ENCODE data around the gene CPNE5. TPM values are rescaled to one million over a fixed set of nuclear protein-coding genes. Genes with fewer than 3 reads are reported as not detected.

Gene CPNE5
- total and polyA plus RNA-seq, 7 donors: 0.03 to 1.7 (median 0.41) TPM

DNA sequence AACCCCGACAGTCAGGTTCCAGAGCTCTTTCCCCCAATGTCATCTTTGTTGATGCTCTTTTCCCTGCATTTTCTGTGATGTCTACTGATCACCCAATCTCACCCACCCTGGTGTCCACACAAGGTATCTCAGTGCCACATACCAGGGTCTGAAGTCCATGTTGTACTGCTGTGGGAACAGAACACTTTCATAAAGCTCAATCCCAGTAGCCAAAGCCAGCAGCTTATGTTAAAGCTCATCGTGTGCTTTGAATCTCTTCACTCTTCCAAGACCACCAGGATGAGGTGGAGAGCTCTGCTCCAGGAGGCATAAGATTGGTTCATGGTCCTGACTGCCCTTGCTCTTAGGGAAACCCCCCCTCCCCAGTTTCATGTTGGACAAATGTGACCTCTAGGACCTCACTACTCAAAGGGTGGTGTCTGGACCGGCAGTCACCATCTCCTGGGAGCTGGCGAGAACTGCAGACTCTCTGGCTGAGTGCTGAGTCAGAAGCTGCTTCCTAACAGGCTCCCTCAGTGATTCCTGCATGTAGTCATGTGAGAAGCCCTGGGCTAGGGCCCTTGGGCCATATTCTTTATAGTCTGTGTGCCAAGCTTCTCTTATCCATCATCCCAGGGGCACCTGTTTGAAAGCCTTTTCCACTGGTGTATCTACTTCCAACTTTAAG lies 13.4 kb upstream of the CPNE5 start:
- TF ChIP-seq, protein P1, sequence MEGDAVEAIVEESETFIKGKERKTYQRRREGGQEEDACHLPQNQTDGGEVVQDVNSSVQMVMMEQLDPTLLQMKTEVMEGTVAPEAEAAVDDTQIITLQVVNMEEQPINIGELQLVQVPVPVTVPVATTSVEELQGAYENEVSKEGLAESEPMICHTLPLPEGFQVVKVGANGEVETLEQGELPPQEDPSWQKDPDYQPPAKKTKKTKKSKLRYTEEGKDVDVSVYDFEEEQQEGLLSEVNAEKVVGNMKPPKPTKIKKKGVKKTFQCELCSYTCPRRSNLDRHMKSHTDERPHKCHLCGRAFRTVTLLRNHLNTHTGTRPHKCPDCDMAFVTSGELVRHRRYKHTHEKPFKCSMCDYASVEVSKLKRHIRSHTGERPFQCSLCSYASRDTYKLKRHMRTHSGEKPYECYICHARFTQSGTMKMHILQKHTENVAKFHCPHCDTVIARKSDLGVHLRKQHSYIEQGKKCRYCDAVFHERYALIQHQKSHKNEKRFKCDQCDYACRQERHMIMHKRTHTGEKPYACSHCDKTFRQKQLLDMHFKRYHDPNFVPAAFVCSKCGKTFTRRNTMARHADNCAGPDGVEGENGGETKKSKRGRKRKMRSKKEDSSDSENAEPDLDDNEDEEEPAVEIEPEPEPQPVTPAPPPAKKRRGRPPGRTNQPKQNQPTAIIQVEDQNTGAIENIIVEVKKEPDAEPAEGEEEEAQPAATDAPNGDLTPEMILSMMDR (IDR thresholded peaks at IDR 0.05): peak; percentile 7
- intact Hi-C loops (cut with DNase I): loop anchor here in 1 of 2 donors (5.0 kb wide), 2 partner anchors 170 to 235 kb away; no protein-coding TSS in a partner anchor
- H3K4me1 ChIP-seq: peaks cover 36% of the 10 kb centered on the region
- DNase-seq: peak; percentile 56 to 72
- no peak overlapping the region for H3K4me3 ChIP-seq
- peaks cover 0 to 11% of the 10 kb centered on the region in 2 donors for H3K36me3 ChIP-seq (ENCODE audit: insufficient read depth in 1 of 2, low read depth in 1 of 2)
- peak; percentile 85 to 90 (median 90) for ATAC-seq
- no peaks in the 10 kb centered on the region for H3K27me3 ChIP-seq (ENCODE audit: insufficient read depth in 3 of 3, low read length in 2 of 3)
- peak overlapping the region; percentile 94 for H3K27ac ChIP-seq
- WGBS, 3 donors: 42 to 59% (median 44%) methylated on average over 4 of the region's 4 CpGs
- no peaks in the 10 kb centered on the region for H3K9me3 ChIP-seq

DNA sequence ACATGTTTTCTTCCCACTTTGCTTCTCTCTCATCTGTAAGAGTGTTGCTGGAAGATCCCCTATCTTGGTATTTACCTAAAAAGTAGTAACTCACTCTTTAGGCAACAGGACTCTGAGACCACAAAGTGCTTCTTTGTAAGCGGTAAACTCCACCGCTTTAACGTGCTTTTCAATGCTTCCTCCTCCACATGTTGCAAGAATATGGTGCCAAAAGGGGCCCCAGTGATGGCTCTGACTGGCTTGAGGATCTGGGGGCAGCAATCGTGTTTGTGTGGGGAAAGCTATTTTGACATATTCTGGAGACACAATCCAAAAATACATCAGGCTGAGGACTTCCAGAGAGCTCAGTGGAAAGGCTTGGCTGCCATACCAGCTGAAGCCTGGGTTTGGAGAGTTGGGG lies 12.4 kb upstream of the CPNE5 start:
- Histone ChIP-seq H3K4me3 (no peak overlapping the region), H3K27ac (peak overlapping the region; percentile 94), H3K36me3 (ENCODE audit: insufficient read depth in 1 of 2, low read depth in 1 of 2) (peaks cover 0 to 11% of the 10 kb centered on the region in 2 donors), H3K27me3 (ENCODE audit: insufficient read depth in 3 of 3, low read length in 2 of 3) (no peaks in the 10 kb centered on the region), H3K9me3 (no peaks in the 10 kb centered on the region), H3K4me1 (peaks cover 36% of the 10 kb centered on the region)
- WGBS, 3 donors: 57 to 71% (median 63%) methylated on average over 4 of the region's 4 CpGs
- ATAC-seq (no peak), DNase-seq (no peak)
- TF ChIP-seq, protein P1 (IDR thresholded peaks at IDR 0.05): no peak
- intact Hi-C loops (cut with DNase I): loop anchor here (1.0 to 5.0 kb wide), 4 partner anchors 85 to 234 kb away; no protein-coding TSS in a partner anchor

DNA sequence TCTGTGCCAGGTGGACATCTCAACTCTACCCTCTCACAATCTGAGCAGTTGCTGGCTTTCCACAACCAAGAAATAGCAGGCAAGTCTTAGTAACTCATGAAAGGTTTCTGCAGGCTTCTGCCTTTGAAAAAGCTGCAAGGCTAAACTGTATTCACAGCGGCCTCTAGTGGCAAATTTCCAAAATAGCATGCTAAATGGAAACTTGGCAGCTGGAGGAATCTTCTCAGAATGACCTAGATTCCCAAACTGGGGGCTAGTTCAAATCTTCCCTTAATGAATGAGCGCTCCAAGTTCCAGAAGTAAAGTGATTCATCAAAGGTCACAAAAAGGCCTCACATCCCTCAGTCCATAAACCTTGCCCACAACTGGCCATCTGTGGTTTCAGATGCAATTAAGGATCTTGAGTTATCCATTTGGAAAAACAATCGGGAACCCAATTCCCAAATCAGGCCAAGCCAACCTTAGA lies 11.9 kb upstream of the CPNE5 start:
- intact Hi-C loops (cut with DNase I): loop anchor here (1.0 to 5.0 kb wide), 4 partner anchors 85 to 234 kb away; no protein-coding TSS in a partner anchor
- TF ChIP-seq, protein P1 (IDR thresholded peaks at IDR 0.05): peak; percentile 77
- Histone ChIP-seq H3K4me3 (no peak overlapping the region), H3K27ac (peak overlapping the region; percentile 94), H3K4me1 (peaks cover 36% of the 10 kb centered on the region), H3K36me3 (ENCODE audit: insufficient read depth in 1 of 2, low read depth in 1 of 2) (peaks cover 0 to 11% of the 10 kb centered on the region in 2 donors), H3K9me3 (no peaks in the 10 kb centered on the region), H3K27me3 (ENCODE audit: insufficient read depth in 3 of 3, low read length in 2 of 3) (no peaks in the 10 kb centered on the region)
- ATAC-seq (peak; percentile 5 to 59 (median 47)), DNase-seq (no peak)
- 14 to 32% (median 21%) methylated on average over 3 of the region's 3 CpGs for WGBS, 3 donors

DNA sequence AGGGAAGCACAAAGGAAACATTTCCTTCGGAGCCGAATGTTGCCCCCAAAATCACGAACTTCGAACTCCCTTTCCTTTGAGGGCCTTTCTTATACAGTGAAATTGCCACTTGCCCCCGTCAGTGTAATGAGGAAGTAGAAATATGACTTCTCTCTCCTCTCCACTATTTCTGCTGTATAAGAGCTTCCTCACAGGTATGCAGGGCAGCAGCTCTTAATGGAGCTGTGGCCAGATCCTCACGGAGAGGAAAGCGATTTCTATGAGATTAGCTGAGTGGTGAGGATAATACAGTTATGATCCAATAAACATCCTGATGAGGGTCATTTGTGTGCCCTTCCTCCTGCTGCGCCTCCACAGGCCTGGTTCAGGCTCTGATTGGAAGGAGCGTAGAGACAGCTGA lies 10.8 kb upstream of the CPNE5 start:
- 90 to 91% (median 91%) methylated on average over 9 of the region's 9 CpGs for WGBS, 3 donors
- H3K36me3 ChIP-seq (ENCODE audit: insufficient read depth in 1 of 2, low read depth in 1 of 2): peaks cover 0 to 3% of the 10 kb centered on the region in 2 donors
- H3K4me3 ChIP-seq: no peak overlapping the region
- H3K27me3 ChIP-seq (ENCODE audit: insufficient read depth in 3 of 3, low read length in 2 of 3): no peaks in the 10 kb centered on the region
- TF ChIP-seq, protein P1 (IDR thresholded peaks at IDR 0.05): no peak
- intact Hi-C loops (cut with DNase I): loop anchor here (2.0 to 5.0 kb wide), 3 partner anchors 85 to 233 kb away; no protein-coding TSS in a partner anchor
- H3K27ac ChIP-seq: no peak overlapping the region
- ATAC-seq (no peak), DNase-seq (no peak)
- no peaks in the 10 kb centered on the region for H3K9me3 ChIP-seq
- H3K4me1 ChIP-seq: peaks cover 36% of the 10 kb centered on the region

Data from psoas muscle (tissue), 8 donors.